Stimulated activated CD4-positive, alpha-beta T cell treated with anti-CD3 and anti-CD28 coated beads, Interleukin-15, amount 100 ng/mL, for 1 hour (primary cell): Measurements from ENCODE around the gene GALNT9.
"Not testable (repeated sequence)": the region's sequence is repeated elsewhere in the genome, so short reads cannot be mapped to it uniquely, and the experiment has no call there.

Experiments used
- DNase-seq, 2 donors: peaks; one replicate each; pipeline ENCODE4 v3.0.0-alpha.2; 2020; ENCODE audit warnings: low read depth in 1 of 2, low spot score in 1 of 2

The GALNT9 gene

DNA sequence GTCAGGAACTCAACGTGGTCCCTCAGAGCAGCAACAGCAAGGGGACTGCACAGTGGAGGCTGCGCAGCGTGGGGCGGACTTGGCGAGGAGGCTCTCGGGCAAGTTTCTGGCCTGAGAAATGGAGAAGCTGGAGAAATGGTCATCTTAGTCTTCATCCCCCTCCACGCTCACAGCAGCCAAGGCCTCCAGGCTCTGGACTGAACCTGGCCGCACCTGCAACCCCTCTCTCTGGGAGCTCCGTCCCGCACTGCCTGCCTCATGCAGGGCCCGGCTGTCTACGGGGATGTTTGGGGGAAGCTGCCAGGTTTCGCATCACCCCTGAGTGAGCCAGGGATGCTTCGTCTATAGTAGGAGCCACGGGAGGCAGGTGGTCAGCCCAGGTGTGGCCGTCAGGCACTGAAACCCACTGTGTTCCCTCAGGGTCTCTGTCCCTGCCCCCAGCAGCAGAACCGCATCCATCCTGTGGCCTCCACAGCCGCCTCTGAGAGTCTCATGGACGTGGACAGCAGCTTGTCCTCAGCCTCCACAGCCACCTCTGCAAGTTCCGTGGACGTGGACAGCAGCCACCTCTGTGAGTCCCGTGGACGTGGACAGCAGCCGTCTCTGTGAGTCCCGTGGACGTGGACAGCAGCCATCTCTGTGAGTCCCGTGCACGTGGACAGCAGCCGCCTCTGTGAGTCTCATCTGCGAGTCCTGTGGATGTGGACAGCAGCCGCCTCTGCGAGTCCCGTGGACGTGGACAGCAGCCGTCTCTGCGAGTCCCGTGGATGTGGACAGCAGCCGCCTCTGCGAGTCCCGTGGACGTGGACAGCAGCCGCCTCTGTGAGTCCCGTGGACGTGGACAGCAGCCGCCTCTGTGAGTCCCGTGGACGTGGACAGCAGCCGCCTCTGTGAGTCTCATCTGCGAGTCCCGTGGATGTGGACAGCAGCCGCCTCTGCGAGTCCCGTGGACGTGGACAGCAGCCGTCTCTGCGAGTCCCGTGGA lies 29.1 kb upstream of the GALNT9 start:
- DNase-seq = not testable (repeated sequence)

DNA sequence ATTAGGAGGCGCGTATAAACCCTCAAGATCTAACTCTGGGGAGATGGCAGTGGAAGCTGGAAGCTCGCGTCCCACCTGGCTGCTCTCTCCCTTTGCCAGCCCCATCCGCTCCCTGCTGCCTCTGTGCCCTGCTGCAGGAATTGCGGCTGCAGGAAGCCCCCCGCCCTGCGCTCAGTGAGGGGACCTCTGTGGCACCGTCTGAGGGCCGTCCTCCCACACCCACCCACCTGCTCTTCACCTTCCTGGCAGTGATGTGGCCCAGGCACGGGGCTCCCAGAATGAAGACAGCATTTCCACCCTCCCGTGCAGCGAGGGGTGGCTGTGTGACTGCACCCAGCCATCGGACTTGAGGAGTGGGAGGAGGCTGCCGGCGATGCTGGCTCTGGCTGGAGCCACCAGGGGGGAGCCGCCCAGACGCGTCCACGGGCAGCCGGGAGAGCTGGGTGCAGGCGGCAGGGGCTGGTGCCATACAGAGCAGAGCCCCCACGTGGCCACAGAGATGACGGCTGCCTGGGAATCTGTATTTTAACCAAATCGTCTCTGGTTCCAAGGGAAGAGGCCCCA lies 28.3 kb upstream of the GALNT9 start:
- no peak for DNase-seq

DNA sequence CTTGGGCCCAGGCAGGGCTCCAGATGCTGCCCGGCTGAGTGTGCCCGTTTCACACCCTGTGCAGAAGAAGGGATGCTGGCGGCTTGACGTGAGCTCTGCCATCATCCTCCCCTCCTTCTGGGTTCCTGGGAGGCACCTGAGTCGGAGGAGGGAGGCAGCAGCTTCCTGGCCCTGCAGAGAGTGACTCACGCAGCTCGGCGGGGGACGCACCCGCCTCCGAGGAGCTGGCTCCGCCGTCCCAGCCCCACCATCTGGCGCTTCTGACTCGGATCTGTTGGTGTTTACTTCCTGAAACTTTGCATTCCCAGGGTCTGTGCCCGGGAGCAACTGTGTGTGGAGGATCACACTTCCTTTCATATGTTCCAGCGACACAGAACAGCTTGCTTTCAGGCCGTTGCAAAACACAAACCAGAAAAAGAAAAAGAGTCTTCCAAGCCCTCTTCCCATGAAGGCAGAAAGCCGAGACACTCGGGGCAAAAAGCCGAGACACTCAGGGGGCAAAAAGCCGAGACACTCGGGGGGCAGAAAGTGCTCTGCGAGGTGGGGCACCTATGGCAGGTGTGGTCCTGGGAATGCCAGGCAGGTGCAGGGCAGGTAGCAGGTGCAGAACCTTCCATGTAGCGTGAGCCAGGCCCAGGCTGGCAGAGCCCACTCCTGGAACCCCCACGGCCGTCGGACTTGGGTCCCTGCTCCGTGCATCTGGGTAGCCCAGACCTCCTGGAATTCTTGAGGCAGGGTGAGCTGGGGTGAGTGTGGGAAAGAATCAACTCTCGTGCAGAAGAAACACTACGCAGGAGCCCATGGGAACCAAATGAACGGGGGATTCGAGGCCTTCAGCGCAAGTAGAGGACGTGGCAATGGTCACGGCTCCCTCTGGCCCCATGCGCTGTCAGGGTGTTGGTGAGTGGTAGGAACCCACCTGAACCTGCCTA lies 27.6 kb upstream of the GALNT9 start:
- DNase-seq = no peak

DNA sequence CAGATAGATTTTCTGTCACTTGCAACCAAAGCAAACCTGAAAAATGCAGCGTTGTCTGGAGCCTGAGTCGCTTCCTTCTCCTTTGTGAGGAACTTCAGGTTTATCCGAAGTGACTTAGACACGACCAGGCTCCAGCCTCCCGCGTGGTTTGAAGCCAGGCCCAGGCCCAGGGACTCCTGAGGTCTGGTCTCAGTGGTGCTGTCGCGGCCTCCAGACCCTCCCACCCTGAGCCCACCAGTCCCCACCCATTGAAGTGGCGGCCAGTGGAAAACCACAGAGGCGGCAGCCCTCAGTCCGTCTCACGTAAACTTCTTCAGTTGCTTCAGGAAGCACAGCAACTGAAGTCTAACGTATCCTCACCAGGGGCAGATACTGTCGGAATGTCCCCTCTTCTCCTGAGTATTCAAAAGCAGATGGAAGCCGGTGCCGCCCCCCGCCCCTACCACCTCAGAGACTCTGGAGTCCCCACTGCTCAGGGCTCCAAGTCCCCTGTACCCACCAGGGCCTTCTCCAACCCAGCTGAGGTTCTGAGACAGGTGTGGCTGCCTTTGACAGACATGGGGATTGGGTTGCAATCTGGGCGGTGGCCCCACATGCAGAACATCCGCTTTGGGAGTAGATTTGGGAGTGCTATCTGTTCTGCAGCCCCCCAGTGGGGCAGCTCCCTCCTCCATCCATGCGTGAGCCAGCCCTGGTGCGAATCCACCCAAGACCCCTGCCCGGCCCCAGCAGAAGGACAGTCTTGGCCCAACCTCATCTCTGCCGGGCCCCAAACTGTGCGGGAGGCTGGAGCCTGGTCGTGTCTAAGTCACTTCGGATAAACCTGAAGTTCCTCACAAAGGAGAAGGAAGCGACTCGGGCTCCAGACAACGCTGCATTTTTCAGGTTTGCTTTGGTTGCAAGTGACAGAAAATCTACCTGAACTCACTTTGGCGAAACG lies 26.6 kb upstream of the GALNT9 start:
- DNase-seq = no peak

DNA sequence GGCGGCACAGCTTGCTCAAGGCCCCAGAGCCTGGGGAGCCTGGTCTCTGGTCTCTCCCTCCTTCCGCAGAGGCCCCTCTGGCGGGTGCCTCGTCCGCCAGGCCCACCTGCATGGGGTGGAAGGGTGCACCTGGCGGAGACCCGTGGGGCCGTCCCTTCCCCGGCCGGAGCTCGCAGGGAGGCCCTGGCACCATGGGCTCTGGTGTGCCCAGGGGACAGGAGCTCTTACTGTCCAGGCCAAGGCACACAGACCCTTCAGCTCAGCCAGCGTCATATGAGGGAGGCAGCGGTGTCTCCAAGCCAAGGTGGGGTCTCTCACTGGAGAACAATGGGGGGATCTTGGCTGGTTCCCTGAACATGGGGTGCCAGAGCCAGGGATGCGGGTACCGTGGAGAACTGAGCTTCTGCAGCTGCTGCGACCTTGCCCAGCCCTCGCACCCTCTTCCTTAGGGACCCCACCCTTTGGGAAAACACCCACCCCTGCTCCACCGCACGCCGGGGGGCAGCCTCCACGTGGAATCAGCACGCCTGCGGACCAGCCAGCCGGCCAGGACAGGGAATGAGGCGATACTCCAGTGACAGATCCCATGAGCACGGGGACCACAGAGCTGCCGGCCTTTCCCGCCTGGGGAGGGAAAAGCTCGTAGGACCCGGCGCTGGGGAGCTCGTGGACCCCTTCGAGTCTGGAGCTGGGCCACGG lies 25.7 kb upstream of the GALNT9 start:
- DNase-seq = no peak

- no peak for DNase-seq
Measured at GRCh38 chr12:132354211-132354981, 25.0 kb upstream of the GALNT9 start.

- DNase-seq = no peak
Measured at GRCh38 chr12:132353811-132354210, 24.4 kb upstream of the GALNT9 start.

DNA sequence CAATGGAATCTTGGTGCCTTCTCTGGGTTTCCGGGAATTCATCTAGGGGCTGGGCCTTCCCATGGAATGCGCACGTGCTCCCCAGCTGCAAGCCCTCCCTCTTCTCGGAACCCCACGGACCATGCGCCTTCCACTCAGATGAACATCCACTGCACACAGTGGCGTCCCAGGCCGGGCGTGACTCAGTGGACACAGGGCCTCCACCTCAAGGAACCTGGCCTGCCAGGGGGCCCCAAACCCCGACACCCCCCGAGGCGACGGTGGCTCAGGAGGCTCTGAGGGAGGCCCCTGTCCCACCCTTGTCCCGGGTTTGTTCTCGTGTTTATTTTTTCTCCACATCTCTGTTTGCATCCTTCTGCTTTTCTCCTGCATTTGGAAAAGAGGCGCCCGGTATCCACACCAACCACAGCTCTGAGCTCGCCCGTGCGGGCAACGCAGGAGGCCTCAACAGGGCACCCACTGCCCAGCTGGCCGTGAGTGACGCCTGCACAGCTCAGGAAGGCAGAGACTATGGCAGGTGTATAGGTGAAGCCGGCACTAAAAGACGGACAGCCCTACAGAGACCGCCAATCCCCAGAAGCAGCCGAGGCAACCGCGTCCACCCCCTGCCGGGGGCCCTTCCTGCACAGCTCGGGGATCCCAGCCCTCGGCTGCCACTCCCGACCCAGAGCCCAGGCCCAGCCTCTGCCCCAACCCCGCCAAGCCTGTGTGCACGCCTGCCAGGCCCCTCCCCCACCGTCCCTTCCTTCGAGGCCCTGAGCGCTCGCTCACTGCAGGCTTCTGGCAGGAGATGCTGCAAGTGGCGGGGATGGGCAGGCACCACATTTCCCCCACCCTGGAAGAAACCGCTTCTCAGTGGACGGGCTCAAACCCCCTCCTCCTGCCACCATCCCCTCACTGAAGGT lies 23.8 kb upstream of the GALNT9 start:
- no peak for DNase-seq

DNA sequence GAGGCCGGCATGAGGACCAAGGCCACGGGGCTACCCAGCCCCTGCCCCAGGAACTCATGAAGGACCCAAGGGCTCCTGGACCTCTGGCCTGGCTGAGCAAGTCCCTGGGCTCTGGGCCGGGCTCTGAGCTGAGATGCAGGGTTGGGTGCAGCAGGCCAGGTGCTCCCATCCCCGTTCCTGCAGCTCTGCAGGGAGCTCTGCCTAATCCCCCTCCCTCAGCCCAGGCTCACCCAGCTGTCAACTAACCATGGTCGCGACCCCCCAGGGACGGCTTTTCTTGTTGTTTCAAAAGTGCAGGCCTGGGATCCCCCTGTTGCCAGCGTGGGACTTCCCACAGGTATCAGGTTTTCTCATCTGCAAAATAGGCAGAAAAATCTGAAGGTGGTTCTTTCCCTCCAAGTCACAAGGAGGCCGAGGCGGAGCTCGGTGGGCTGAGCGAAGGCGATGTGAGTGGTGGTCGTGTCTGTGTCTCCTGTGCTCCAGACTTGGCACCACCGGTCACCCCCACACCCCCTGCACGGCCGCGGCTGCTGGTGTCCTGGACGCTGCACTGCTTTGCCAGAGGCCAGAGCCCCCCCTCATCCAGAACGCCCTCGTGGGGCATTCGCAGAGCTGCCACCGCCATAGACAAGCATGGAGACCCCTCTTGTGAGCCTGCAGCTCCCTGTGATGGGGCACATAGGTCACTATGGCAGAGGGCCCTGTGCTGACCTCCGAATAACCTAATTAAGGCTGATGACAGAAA lies 22.5 kb upstream of the GALNT9 start:
- DNase-seq = no peak

DNA sequence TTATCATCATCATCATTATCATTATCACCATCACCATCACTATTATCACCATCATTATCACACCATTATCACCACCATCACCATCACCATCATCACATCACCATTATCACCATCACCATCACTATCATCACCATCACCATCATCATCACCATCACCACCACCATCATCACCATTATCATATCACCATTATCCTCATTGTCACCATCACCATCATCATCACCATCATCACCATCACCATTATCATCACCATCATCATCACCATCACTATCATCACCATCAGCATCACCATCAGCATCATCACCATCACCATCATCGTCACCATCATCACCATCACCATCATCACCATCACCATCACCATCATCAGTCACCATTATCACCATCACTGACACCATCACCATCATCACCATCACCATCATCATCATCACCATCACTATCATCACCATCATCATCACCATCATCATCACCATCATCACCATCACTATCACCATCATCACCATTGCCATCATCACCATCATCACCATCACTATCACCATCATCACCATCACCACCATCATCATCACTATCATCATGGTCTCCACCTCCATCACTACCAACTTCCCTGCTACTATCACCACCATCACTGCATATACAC lies 20.2 kb upstream of the GALNT9 start:
- DNase-seq = no peak

DNA sequence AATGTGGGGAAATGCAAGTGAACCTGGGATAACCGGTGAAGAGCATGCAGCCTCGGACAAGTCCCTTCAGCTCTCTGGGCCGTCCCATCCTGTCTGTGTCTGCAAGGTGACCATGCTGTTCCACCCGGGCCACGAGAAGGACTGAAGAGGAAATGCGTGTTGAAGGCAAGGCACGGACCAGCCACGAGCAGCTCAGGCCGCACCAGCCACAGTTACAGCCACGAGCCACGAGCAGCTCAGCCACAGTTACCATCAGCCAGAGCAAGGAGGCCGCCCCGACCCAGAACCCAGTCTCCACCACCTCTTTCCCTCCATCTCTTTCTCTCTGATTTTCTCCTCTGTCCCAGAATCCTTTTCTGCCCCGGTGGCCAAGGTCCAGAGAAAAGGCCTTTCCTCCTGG lies 18.8 kb upstream of the GALNT9 start:
- DNase-seq = no peak

DNA sequence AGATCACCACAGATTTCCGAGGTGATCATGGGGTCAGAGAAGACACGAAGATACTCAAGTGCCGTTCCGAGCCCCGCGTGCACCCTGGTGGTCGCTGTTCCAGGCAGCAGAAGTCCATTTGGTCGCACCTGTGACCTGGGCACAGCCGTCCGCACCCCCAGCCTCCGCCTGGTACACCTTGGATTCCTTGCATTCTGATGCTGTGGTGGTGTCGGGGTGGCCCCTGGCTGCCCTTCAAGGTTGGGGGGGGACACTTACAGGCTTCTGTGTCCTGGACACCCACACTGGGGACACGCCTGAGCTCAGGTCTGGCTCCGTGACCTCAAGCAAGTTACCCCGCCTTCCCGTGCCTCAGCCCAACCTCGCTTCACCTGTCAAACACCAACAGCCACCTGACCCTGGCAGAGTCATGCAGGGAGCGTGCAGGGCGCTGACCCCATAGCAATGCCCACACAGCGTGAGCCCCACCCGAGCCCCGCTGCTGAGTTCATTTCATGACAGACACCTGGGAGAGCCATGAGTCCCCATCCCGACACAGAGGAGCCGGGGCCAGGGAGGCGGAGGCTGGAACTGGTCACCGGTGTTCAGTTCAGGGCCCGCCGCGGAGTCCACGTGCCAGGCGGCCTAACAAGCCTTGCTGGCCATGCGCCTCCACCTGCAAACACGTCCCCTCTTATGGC lies 17.9 kb upstream of the GALNT9 start:
- DNase-seq = no peak

- no peak for DNase-seq
Measured at GRCh38 chr12:132346471-132347175, 17.2 kb upstream of the GALNT9 start.

- DNase-seq = no peak
Measured at GRCh38 chr12:132345561-132346200, 16.3 kb upstream of the GALNT9 start.

DNA sequence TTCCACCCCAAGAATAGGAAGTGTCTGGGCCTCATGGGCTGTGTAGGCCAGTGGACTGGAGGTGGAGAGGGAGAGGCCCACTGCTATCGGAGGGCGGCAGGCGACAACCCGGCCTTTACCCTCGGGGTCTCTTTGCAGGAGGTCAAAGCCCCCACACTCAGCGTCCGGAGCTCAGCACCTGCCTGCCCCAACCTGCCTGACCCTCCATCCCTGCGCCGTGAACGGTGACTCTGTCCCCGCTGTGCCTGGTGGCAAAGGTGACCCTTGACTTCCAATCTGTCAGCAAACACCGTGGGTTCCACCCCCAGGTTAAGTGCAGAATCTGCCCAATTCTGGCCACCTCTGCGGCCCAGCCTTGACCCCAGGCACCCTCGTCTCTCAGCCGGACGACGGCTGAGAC lies 15.7 kb upstream of the GALNT9 start:
- no peak for DNase-seq
